Spleen (tissue), 11 donors: ENCODE results near the gene ERC2. TPM values are rescaled to one million over a fixed set of nuclear protein-coding genes. Genes with fewer than 3 reads are reported as not detected.

Source experiments
- DNase-seq: peaks from one replicate; pipeline ENCODE4 v3.0.0-alpha.2; 2020
- H3K27ac ChIP-seq, 8 donors: fragments of 200-600 bp; sonication (generic) in 7 of 8; 1 replicate in 4 of 8; 2 replicates in 4 of 8; pipeline versions ENCODE4 v1.5.0 to v1.8.0; 2016 to 2021; ENCODE audit warnings: inconsistent platforms in 4 of 8, mild to moderate bottlenecking in 4 of 8, moderate library complexity in 1 of 8
- H3K27me3 ChIP-seq, 7 donors: fragments of 200-600 bp; sonication (generic) in 6 of 7; replicated peaks in 1 of 7; 1 replicate in 4 of 7; 2 replicates in 3 of 7; pipeline versions ENCODE4 v1.5.0 to v1.8.0; 2016 to 2021; ENCODE audit warnings: inconsistent platforms in 3 of 7, mild to moderate bottlenecking in 1 of 7
- H3K36me3 ChIP-seq, 6 donors: fragments of 200-600 bp; sonication (generic) in 5 of 6; 1 replicate in 4 of 6; 2 replicates in 2 of 6; pipeline versions ENCODE4 v1.5.0 to v1.8.0; 2016 to 2021; ENCODE audit warnings: inconsistent platforms in 2 of 6
- H3K4me1 ChIP-seq, 6 donors: fragments of 200-600 bp; sonication (generic) in 5 of 6; 1 replicate in 3 of 6; 2 replicates in 3 of 6; pipeline versions ENCODE4 v1.5.0 to v1.8.0; 2016 to 2021; ENCODE audit warnings: inconsistent platforms in 3 of 6
- H3K4me3 ChIP-seq, 8 donors: fragments of 200-600 bp; sonication (generic) in 7 of 8; 1 replicate in 4 of 8; 2 replicates in 4 of 8; pipeline versions ENCODE4 v1.5.0 to v1.8.0; 2016 to 2021; ENCODE audit warnings: inconsistent platforms in 4 of 8, mild to moderate bottlenecking in 4 of 8, moderate library complexity in 2 of 8
- H3K9me3 ChIP-seq, 8 donors: fragments of 200-600 bp; sonication (generic) in 7 of 8; 1 replicate in 4 of 8; 2 replicates in 4 of 8; pipeline versions ENCODE4 v1.5.0 to v1.8.0; 2016 to 2021; ENCODE audit warnings: inconsistent platforms in 4 of 8
- POLR2A ChIP-seq, 3 donors: fragments of 450-650 bp; IDR thresholded peaks; one replicate each; pipeline ENCODE4 v1.5.1; 2017; ENCODE audit warnings: antibody characterized with exemption in 3 of 3, mild to moderate bottlenecking in 1 of 3
- POLR2AphosphoS5 ChIP-seq, 3 donors: sonication (generic); formaldehyde crosslinking; IDR thresholded peaks; one replicate each; pipeline ENCODE4 v1.5.1; 2017; ENCODE audit warnings: antibody characterized with exemption in 3 of 3
- WGBS, 5 donors: extraction: QIAGEN DNeasy Blood & Tissue Kit in 3 of 5; methylation state at CpG; one replicate each; pipeline versions ENCODE4 v1.1.5 to v1.1.7; 2013 to 2018; 5-methylcytosine and 5-hydroxymethylcytosine counted together
- intact Hi-C: fragments of 100-400 bp; cut with DNase I; formaldehyde crosslinking; loops from one replicate; pipeline ENCODE4 v1.15.0; 2023; ENCODE audit warnings: low total_unique reads
- polyA plus RNA-seq, 3 donors: library from polyadenylated mRNA; stranded (reverse); fragments of 200-250 nt; gene quantifications; one replicate each; pipeline ENCODE4 v1.2.1, GENCODE V29; 2013
- total RNA-seq, 7 donors: library from RNA; depleted of rRNA in 3 of 7; stranded (reverse); fragments of >200 nt in 3 of 7; fragmentation: NEBNext Ultra II Directional in 4 of 7; extraction: Animal tissue kit (Norgen Biotek cat#: 25700) in 4 of 7; gene quantifications; one replicate each; pipeline versions ENCODE4 v1.1.0 to v1.2.1, GENCODE V29; 2016 to 2021
- TF ChIP-seq, protein P1 (sequence below), 11 experiments: fragments of 200-600 bp in 7 of 11; fragments of 450-650 bp in 4 of 11; sonication (generic) in 4 of 11; IDR thresholded peaks in 8 of 11; conservative IDR thresholded peaks in 3 of 11; 1 replicate in 7 of 11; 2 replicates in 4 of 11; pipeline versions ENCODE4 v1.4.0 to v1.8.0; 2016 to 2021; ENCODE audit warnings: antibody characterized with exemption in 11 of 11, inconsistent platforms in 4 of 11, mild to moderate bottlenecking in 1 of 11
- donor health status: healthy with polysubstance abuse.
- donor health status: DM: no; HTN: no; CAD: no; lungs with moderate emphysema.
- donor health status: DM: no; HTN: no; CAD: no.
- donor health status: Bipolar disorder and iron deficiency.
- donor health status: healthy.
- donor health status: DM: no; HTN: no; CAD: no.
- donor health status: DM: yes; HTN: yes; CAD: no.

ERC2 gene
- total and polyA plus RNA-seq, 10 donors: 0.04 to 4.9 (median 0.39) TPM

GRCh38 chr3:55515550-55516246 is 952.6 kb downstream of the ERC2 start:
- no peaks in the 10 kb centered on the region for H3K9me3 ChIP-seq
- no peaks in the 10 kb centered on the region for H3K36me3 ChIP-seq
- DNase-seq: no peak
- H3K4me3 ChIP-seq: no peak overlapping the region
- H3K27me3 ChIP-seq: peaks cover 0 to 19% (median 0%) of the 10 kb centered on the region in 7 donors
- H3K27ac ChIP-seq: no peak overlapping the region
- intact Hi-C loops: no loop called here
- TF ChIP-seq POLR2A (IDR thresholded peaks at IDR 0.05): no peak
- TF ChIP-seq, protein P1, sequence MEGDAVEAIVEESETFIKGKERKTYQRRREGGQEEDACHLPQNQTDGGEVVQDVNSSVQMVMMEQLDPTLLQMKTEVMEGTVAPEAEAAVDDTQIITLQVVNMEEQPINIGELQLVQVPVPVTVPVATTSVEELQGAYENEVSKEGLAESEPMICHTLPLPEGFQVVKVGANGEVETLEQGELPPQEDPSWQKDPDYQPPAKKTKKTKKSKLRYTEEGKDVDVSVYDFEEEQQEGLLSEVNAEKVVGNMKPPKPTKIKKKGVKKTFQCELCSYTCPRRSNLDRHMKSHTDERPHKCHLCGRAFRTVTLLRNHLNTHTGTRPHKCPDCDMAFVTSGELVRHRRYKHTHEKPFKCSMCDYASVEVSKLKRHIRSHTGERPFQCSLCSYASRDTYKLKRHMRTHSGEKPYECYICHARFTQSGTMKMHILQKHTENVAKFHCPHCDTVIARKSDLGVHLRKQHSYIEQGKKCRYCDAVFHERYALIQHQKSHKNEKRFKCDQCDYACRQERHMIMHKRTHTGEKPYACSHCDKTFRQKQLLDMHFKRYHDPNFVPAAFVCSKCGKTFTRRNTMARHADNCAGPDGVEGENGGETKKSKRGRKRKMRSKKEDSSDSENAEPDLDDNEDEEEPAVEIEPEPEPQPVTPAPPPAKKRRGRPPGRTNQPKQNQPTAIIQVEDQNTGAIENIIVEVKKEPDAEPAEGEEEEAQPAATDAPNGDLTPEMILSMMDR (IDR thresholded peaks at IDR 0.05 in 8 of 11, conservative IDR thresholded peaks at IDR 0.05 in 3 of 11): no peak
- TF ChIP-seq POLR2AphosphoS5 (IDR thresholded peaks at IDR 0.05): no peak
- no peaks in the 10 kb centered on the region for H3K4me1 ChIP-seq
- WGBS, 5 donors: 55 to 70% (median 65%) methylated on average over 14 of the region's 14 CpGs

GRCh38 chr3:55514962-55515361 is 953.3 kb downstream of the ERC2 start:
- no peak overlapping the region for H3K27ac ChIP-seq

DNA sequence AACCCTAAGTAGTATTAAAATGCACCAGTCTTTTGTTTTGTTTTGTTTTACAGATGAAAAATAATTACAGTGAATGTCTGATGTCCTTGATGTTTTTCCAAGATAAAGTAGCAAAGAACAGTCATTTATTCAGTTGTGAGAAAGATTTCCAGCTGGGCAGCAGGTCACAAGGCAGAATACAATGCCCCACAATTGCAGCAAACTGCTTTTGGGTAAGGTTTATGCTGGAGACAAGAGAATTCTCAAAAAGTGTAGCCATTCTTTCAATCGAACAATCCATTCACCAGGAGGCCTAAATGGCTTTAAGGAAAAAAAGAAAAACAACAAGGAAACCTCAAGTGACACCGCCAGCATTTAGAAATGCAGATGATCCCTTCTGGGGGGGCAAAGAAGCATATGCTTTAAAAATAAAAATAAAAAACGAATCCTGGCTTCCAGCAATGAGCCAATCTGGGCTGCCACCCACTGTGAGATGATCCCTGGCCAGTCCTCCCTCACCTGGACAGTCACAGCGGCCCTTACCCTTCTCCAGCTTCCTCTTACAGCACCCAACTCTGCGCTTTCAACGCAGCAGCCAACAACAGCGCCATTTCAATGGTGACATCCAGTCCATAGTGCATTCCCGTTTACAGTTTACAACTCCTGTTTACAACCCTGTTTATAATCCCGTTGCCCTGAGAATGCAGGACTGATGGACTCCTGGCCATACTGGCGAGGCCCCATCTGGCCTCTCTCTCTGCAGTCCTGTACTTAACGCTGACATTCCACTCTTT is 955.5 kb downstream of the ERC2 start:
- Histone ChIP-seq H3K27ac (no peak overlapping the region), H3K9me3 (no peaks in the 10 kb centered on the region), H3K4me1 (no peaks in the 10 kb centered on the region), H3K36me3 (no peaks in the 10 kb centered on the region), H3K4me3 (no peak overlapping the region), H3K27me3 (peaks cover 0 to 19% (median 0%) of the 10 kb centered on the region in 7 donors)
- 59 to 72% (median 63%) methylated on average over 11 of the region's 11 CpGs for WGBS, 5 donors
- TF ChIP-seq POLR2A (IDR thresholded peaks at IDR 0.05): no peak
- intact Hi-C loops: no loop called here
- DNase-seq: no peak

More at GRCh38 chr3:55514962-55515361, 953.3 kb downstream of the ERC2 start:
- TF ChIP-seq POLR2A (IDR thresholded peaks at IDR 0.05): no peak
- no peak for TF ChIP-seq POLR2AphosphoS5 (IDR thresholded peaks at IDR 0.05)
- TF ChIP-seq, protein P1 (IDR thresholded peaks at IDR 0.05 in 8 of 11, conservative IDR thresholded peaks at IDR 0.05 in 3 of 11): no peak
- H3K36me3 ChIP-seq: no peaks in the 10 kb centered on the region
- DNase-seq: no peak
- intact Hi-C loops: no loop called here
- H3K9me3 ChIP-seq: no peaks in the 10 kb centered on the region
- 84 to 90% (median 88%) methylated on average over 3 of the region's 3 CpGs for WGBS, 5 donors
- no peak overlapping the region for H3K4me3 ChIP-seq
- no peaks in the 10 kb centered on the region for H3K4me1 ChIP-seq
- peaks cover 0 to 19% (median 0%) of the 10 kb centered on the region in 7 donors for H3K27me3 ChIP-seq

DNA sequence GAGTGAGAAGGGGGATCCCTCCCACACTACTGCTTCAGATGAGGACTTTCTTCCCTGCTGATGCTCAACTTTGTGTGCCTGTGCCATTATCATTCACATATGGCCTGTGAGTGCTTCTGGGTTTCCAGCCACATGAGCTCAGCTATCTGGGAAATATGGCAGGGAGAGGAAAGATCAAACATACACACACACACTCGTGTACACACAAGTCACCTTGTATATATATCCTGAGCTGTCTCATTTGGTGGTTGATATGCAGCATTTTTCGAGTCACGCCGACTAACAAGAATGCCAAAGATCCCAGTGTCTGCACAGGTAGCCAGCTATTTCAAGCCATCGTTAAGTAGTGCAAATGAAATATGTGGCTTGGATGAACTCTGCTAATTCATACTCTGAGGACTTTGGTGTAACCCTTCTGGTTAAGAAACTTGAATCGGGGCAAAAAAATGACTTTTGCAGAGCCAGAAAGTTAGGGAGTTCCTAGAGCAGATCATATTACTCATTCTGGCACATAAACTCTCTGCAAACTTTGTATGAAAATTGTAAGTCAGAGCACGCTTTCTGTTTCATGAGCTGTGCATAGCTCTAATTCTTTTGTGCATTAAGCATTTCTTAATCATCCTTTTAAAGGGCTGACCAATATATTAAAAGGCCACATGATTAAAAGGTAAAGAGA is 956.2 kb downstream of the ERC2 start:
- Histone ChIP-seq H3K4me3 (no peak overlapping the region), H3K36me3 (no peaks in the 10 kb centered on the region), H3K27ac (no peak overlapping the region), H3K9me3 (no peaks in the 10 kb centered on the region), H3K4me1 (no peaks in the 10 kb centered on the region), H3K27me3 (peaks cover 0 to 19% (median 0%) of the 10 kb centered on the region in 7 donors)
- 72 to 82% (median 75%) methylated on average over 7 of the region's 7 CpGs for WGBS, 5 donors
- intact Hi-C loops: no loop called here
- DNase-seq: no peak
- TF ChIP-seq POLR2AphosphoS5 (IDR thresholded peaks at IDR 0.05): no peak
- TF ChIP-seq, protein P1 (IDR thresholded peaks at IDR 0.05 in 8 of 11, conservative IDR thresholded peaks at IDR 0.05 in 3 of 11): no peak
- TF ChIP-seq POLR2A (IDR thresholded peaks at IDR 0.05): no peak
